PFSK-1 (cell line): ENCODE results near the gene ANKS1B.

Source experiments
- FOXP2 ChIP-seq: optimal IDR thresholded peaks from 2 replicates; pipeline ENCODE3; 2011; ENCODE audit warnings: borderline replicate concordance, control low read depth, inconsistent platforms; ENCODE audit not compliant: insufficient read depth; ENCODE audit errors: extremely low read length, extremely low read depth
- POLR2AphosphoS5 ChIP-seq: IDR thresholded peaks from 2 replicates; pipeline ENCODE4 v1.6.1; 2012; ENCODE audit warnings: low read depth, mild to moderate bottlenecking, control low read depth, low read length, moderate library complexity
- REST ChIP-seq, 2 experiments: IDR thresholded peaks; 2 replicates each; pipeline versions ENCODE4 v1.6.1 to v1.8.0; 2011 to 2012; ENCODE audit warnings: low read depth in 2 of 2, low read length in 2 of 2, control low read depth in 1 of 2, inconsistent platforms in 1 of 2, mild to moderate bottlenecking in 1 of 2, moderate library complexity in 1 of 2; ENCODE audit not compliant: insufficient read depth in 1 of 2
- SIN3A ChIP-seq: IDR thresholded peaks from 2 replicates; pipeline ENCODE4 v1.6.1; 2012; ENCODE audit warnings: mild to moderate bottlenecking, low read length, moderate library complexity, borderline replicate concordance; ENCODE audit not compliant: insufficient read depth
- TAF1 ChIP-seq: IDR thresholded peaks from 2 replicates; pipeline ENCODE4 v1.6.1; 2012; ENCODE audit warnings: low read length, control low read depth, borderline replicate concordance; ENCODE audit not compliant: insufficient read depth

The ANKS1B gene

GRCh38 chr12:98868538-98868937, 1116.2 kb downstream of the ANKS1B start:
- no peak for TF ChIP-seq TAF1
- no peak for TF ChIP-seq POLR2AphosphoS5
- no peak for TF ChIP-seq REST (IDR thresholded peaks at IDR 0.05; ENCODE audit: insufficient read depth in 1 of 2, low read depth in 2 of 2, low read length in 2 of 2)
- no peak for TF ChIP-seq FOXP2
- no peak for TF ChIP-seq SIN3A

DNA sequence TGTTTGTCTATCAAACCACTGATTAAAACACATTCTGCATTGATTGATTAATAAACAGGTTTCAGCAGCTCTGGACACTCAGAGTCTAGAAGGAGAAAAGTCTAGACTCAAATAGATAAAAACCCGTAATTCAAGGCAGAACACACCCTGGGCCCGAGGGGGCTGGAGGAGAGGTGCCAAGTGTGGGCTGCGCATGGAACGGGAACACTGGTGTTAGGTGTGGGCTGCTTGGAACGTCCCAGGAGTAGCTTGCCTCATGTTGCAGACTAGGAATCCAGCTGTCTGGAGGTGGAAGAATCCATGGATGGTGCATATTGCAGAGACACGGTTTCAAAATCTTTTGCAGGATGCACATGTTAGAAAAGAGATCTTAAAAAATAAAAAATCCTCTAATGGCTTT, 1116.7 kb downstream of the ANKS1B start:
- TF ChIP-seq POLR2AphosphoS5: no peak
- TF ChIP-seq SIN3A: no peak

- TF ChIP-seq TAF1 (no peak), SIN3A (no peak), POLR2AphosphoS5 (no peak), FOXP2 (no peak), REST (IDR thresholded peaks at IDR 0.05; ENCODE audit: insufficient read depth in 1 of 2, low read depth in 2 of 2, low read length in 2 of 2) (no peak)
Measured at GRCh38 chr12:98864363-98864762, 1120.4 kb downstream of the ANKS1B start.

- TF ChIP-seq FOXP2: no peak
- TF ChIP-seq SIN3A: no peak
- TF ChIP-seq REST (IDR thresholded peaks at IDR 0.05; ENCODE audit: insufficient read depth in 1 of 2, low read depth in 2 of 2, low read length in 2 of 2): no peak
- TF ChIP-seq POLR2AphosphoS5: no peak
- no peak for TF ChIP-seq TAF1
Measured at GRCh38 chr12:98863167-98863566, 1121.6 kb downstream of the ANKS1B start.

GRCh38 chr12:98861251-98861650, 1123.5 kb downstream of the ANKS1B start:
- TF ChIP-seq TAF1: no peak
- no peak for TF ChIP-seq POLR2AphosphoS5
- no peak for TF ChIP-seq SIN3A
- no peak for TF ChIP-seq FOXP2
- no peak for TF ChIP-seq REST (IDR thresholded peaks at IDR 0.05; ENCODE audit: insufficient read depth in 1 of 2, low read depth in 2 of 2, low read length in 2 of 2)
